Measurements from ENCODE around the gene PABPC1L. TPM values are rescaled to one million over a fixed set of nuclear protein-coding genes. Genes with fewer than 3 reads are reported as not detected.

The PABPC1L gene
- total and polyA plus RNA-seq, 2 of the 13 experiments (the other 11 are each of a cell fraction or from before 2014, with no cell fraction given) = 30.8 to 252 TPM

DNA sequence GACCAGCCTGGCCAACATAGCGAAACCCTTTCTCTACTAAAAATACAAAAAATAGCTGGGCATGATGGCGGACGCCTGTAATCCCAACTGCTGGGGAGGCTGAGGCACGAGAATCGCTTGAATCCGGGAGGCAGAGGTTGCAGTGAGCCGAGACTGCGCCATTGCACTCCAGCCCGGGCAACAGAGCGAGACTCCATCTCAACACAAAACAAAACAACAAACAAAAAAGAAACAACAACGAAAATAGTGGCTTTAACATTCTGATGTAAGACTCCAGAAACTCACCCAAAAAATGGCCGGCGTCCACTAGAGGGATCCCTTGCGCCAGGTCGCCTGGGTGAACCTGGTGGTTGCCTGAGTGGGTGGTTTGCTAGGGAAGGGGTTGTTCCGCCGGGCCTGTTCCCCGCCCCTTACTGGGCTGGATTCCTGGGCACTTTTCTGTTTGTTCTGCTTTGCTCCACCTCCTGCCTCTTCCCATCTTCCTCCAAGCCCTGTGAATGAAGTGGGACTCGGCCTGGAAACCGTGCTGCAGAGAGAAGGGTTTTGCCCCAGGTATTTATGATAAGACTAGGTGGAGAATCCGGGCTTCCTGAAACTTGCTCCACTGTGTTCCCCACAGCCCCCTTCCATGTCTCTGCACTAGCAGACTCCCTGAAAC lies 1.5 kb downstream of the PABPC1L start (continued):
- TF ChIP-seq ZNF10 (CRISPR knock-in tag; IDR thresholded peaks at IDR 0.05; ENCODE audit: borderline replicate concordance, low read depth) = no peak
- TF ChIP-seq SNAI1 (CRISPR knock-in tag; IDR thresholded peaks at IDR 0.05; ENCODE audit: borderline replicate concordance) = no peak; the same call in 1 of the 2 replicates
- TF ChIP-seq BHLHE40 (IDR thresholded peaks at IDR 0.05; ENCODE audit: low read length) = no peak
- no peak for TF ChIP-seq ZNF577 (CRISPR knock-in tag; IDR thresholded peaks at IDR 0.05; ENCODE audit: borderline replicate concordance, low read depth)
- TF ChIP-seq CC2D1A (CRISPR knock-in tag; IDR thresholded peaks at IDR 0.05) = no peak
- TF ChIP-seq ZNF780A (CRISPR knock-in tag; IDR thresholded peaks at IDR 0.05) = no peak
- TF ChIP-seq NFIC (IDR thresholded peaks at IDR 0.05; ENCODE audit: low read length) = no peak
- no peak for TF ChIP-seq SRSF4 (IDR thresholded peaks at IDR 0.05; ENCODE audit: low read depth, low read length, poor library complexity, severe bottlenecking)
- TF ChIP-seq PAWR (CRISPR knock-in tag; IDR thresholded peaks at IDR 0.05; ENCODE audit: borderline replicate concordance) = 0 out of 2 replicates have a peak, but pooled peaks have one; percentile 73
- TF ChIP-seq PCBP1 (IDR thresholded peaks at IDR 0.05; ENCODE audit: borderline replicate concordance, low read depth, low read length) = 0 out of 2 replicates have a peak, but pooled peaks have one; percentile 68
- TF ChIP-seq ZIK1 (CRISPR knock-in tag; IDR thresholded peaks at IDR 0.05; ENCODE audit: borderline replicate concordance, low read depth) = 0 out of 2 replicates have a peak, but pooled peaks have one; percentile 17
- peak; percentile 65; the same call in 1 of the 2 replicates for TF ChIP-seq KLF6 (CRISPR knock-in tag; IDR thresholded peaks at IDR 0.05)
- no peak for TF ChIP-seq ZNF761 (CRISPR knock-in tag; conservative IDR thresholded peaks at IDR 0.05)
- TF ChIP-seq, protein P1, sequence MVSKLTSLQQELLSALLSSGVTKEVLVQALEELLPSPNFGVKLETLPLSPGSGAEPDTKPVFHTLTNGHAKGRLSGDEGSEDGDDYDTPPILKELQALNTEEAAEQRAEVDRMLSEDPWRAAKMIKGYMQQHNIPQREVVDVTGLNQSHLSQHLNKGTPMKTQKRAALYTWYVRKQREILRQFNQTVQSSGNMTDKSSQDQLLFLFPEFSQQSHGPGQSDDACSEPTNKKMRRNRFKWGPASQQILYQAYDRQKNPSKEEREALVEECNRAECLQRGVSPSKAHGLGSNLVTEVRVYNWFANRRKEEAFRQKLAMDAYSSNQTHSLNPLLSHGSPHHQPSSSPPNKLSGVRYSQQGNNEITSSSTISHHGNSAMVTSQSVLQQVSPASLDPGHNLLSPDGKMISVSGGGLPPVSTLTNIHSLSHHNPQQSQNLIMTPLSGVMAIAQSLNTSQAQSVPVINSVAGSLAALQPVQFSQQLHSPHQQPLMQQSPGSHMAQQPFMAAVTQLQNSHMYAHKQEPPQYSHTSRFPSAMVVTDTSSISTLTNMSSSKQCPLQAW (CRISPR knock-in tag; IDR thresholded peaks at IDR 0.05) = peak; percentile 58; the same call in 1 of the 2 replicates
- TF ChIP-seq ZNF614 (CRISPR knock-in tag; IDR thresholded peaks at IDR 0.05; ENCODE audit: borderline replicate concordance) = peak; percentile 39; the same call in 1 of the 2 replicates
- peak; percentile 54 for TF ChIP-seq IKZF4 (CRISPR knock-in tag; IDR thresholded peaks at IDR 0.05; ENCODE audit: borderline replicate concordance, low read depth, not compliant biosample characterization)
- no peak for TF ChIP-seq CREB1 (IDR thresholded peaks at IDR 0.05)
- TF ChIP-seq CREB1 (CRISPR knock-in tag; IDR thresholded peaks at IDR 0.05) = no peak
- TF ChIP-seq ZNF510 (CRISPR knock-in tag; IDR thresholded peaks at IDR 0.05; ENCODE audit: low read depth) = 0 out of 2 replicates have a peak, but pooled peaks have one; percentile 75
- TF ChIP-seq SP140L (CRISPR knock-in tag; IDR thresholded peaks at IDR 0.05; ENCODE audit: borderline replicate concordance) = peak; percentile 70; the same call in 1 of the 2 replicates

Measured in HepG2 (cell line).